Transverse colon (tissue), 3 donors: ENCODE results near the gene PPFIBP2.

Experiments used
- CTCF ChIP-seq, 5 experiments: fragments of 200-600 bp in 3 of 5; fragments of 450-650 bp in 2 of 5; sonication (generic) in 3 of 5; IDR thresholded peaks; 1 replicate in 2 of 5; 2 replicates in 3 of 5; pipeline ENCODE4 v1.5.1; 2016 to 2017; ENCODE audit warnings: antibody characterized with exemption in 5 of 5, inconsistent platforms in 3 of 5, mild to moderate bottlenecking in 2 of 5, moderate library complexity in 1 of 5
- EP300 ChIP-seq: sonication (generic); formaldehyde crosslinking; IDR thresholded peaks from one replicate; pipeline ENCODE4 v1.6.1; 2017; ENCODE audit warnings: antibody characterized with exemption, low read depth

GRCh38 chr11:7595951-7596350, 82.2 kb downstream of the PPFIBP2 start:
- TF ChIP-seq CTCF (IDR thresholded peaks at IDR 0.05), result no peak
- no peak for TF ChIP-seq EP300
